GM18867 (cell line): ENCODE results near the gene NME7.
A peak's percentile ranks its signal among the peaks of the same experiment; 100 is the strongest.
"Not testable (repeated sequence)": the region's sequence is repeated elsewhere in the genome, so short reads cannot be mapped to it uniquely, and the experiment has no call there.

Experiments
- ATAC-seq: cut with Tn5 transposase; IDR thresholded peaks from one replicate; pipeline ENCODE4 v1.9.1; 2021; ENCODE audit warnings: mild to moderate bottlenecking, moderate library complexity; ENCODE audit not compliant: unreplicated experiment

Gene NME7

DNA sequence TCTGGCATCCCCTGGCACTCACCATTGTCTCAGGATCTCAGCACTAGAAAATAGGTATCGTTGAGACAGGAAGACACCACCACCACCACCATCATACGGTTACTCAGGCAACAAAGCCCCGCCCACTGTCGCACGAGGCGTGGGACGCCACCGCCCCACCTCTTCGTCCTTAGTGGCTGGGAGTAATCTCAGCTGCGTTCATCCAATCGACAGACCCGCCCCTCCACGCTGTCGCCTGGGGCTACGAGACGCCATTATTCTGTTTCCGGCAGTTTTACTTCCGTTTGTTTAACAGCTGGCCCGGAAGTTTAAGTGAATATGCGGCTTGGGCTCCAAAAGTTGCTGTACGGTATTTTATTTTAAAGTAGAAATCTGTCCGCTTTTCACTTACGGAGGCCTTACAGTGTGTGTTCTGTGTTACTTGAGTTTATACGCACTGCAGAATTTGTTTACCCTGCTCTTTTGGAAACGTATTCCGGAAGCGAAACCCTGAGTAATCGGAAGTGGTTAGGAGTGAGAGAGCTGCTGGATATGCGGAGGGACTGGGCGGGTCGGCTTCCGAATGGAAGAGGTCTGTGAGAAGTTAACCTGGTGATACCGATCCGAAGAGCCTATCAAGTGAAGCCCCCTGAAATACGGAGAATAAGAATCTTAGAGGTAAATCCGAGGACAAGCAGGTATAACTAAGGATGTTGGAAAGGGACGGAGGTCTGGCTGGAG lies at the start of gene NME7, which contains the start of gene BLZF1:
Gene NME7 (minus strand): TSS at position 112 of the 720 bp plus-strand sequence. CDS start 87 bp downstream, at position 25.
Gene BLZF1 (plus strand): TSS at position 510 of the 720 bp plus-strand sequence. CDS start 1,328 bp downstream, outside the sequence.
- peak; percentile 97 for ATAC-seq

GRCh38 chr1:169414952-169415351 lies 47.4 kb upstream of the NME7 start:
- ATAC-seq = no peak

GRCh38 chr1:169408340-169408739 lies 40.7 kb upstream of the NME7 start:
- ATAC-seq = not testable (repeated sequence)

- ATAC-seq = not testable (repeated sequence)
These were observed 35.0 kb upstream of the NME7 start for GRCh38 chr1:169402578-169402977.

- no peak for ATAC-seq
These were observed 28.4 kb upstream of the NME7 start for GRCh38 chr1:169395955-169396354.

- no peak for ATAC-seq
These were observed 24.8 kb upstream of the NME7 start for GRCh38 chr1:169392406-169392805.

GRCh38 chr1:169390303-169390702 lies 22.7 kb upstream of the NME7 start:
- peak; percentile 85 for ATAC-seq

- no peak for ATAC-seq
These were observed 19.8 kb upstream of the NME7 start for GRCh38 chr1:169387399-169387798.

- no peak for ATAC-seq
These were observed 15.9 kb upstream of the NME7 start for GRCh38 chr1:169383449-169383848.

- no peak for ATAC-seq
These were observed 13.6 kb upstream of the NME7 start for GRCh38 chr1:169381162-169381561.

- no peak for ATAC-seq
These were observed 3.8 kb upstream of the NME7 start for GRCh38 chr1:169371404-169371803.

- no peak for ATAC-seq
These were observed 791 bp upstream of the NME7 start for GRCh38 chr1:169368406-169368769.

- ATAC-seq = no peak
These were observed 406 bp downstream of the NME7 start for GRCh38 chr1:169367096-169367685.

GRCh38 chr1:169364948-169365347 lies 2.6 kb downstream of the NME7 start:
- no peak for ATAC-seq

- ATAC-seq = peak; percentile 31
These were observed 4.4 kb downstream of the NME7 start for GRCh38 chr1:169363046-169363730.

GRCh38 chr1:169361281-169361680 lies 6.3 kb downstream of the NME7 start:
- ATAC-seq = no peak

DNA sequence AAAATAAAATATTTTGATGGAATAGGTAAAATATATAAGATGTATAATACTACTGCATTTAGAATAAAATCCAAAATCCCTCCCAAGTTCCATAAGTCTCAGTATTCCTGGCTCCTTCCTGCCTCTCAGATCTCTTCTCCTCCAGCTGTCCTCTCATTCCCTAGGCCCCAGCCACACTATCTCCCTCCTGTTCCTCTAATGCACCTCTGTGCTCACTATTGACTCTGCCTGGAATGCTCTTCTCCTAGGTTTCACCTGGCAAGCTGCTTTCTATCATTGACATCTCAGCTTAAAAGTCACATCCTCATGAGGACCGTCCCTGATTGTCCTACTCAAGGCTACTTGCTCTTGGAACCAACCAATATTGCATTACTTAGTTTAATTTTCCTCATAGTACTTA lies 7.2 kb downstream of the NME7 start:
- no peak for ATAC-seq

DNA sequence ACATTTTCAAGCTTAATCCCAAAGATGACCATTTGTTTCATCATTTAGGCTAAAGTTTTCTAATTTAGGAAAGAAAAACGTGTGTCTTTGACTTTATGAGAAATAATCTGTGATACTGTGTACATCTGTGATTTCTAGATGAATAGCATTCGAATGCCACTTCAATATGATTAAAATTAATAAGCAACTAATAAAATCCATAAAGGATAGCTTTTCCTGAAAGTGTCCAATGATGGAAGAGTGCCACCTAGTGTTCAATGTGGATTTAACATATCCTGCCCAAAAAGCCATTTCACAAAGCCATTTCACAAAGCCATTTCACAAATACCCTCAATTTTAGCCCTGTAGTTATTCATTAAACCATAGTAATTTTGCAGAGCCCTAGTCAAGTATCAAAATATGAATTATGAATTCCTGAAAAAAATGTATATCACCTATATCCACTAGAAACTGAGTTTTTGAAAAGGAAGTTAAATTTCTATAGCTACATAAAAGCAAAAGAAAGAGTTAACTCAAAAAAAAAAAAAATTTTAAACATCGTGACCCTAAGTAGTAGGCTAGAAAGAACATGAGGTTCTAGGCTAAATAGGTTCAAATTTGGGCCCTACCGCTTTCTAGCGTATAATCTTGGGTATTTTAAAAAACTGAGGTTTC lies 19.1 kb downstream of the NME7 start:
- ATAC-seq = no peak

DNA sequence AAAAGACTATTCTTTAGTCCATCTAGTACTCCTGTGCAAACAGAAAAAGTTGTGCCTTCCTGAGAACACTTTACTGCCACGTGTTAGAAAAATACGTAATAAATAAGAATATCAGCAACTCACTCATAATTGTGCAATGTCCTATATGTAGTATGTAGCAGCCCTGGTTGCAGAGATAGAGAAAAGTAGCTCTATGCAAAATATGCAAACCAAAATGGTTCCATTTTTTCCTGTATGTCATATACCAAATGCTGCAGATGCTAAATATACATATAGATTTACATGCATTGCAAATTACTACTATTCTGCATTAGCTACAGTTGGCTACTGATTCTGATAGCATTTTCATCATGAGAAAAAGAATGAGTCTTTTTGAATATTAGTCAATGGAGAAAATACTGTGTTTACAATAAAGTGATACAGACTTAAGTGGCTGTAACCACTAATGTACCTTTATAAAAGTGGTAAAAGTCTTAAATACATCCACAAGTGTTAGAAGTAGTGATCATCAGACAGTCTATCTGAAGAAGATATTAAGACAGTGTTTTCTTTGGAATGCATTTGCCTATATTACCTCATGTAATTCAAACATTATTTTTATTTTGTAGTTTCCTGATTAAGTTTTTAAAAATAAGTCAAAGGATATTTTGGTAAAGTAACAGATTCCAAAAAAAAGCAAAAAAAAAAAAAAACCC lies 19.8 kb downstream of the NME7 start:
- no peak for ATAC-seq

DNA sequence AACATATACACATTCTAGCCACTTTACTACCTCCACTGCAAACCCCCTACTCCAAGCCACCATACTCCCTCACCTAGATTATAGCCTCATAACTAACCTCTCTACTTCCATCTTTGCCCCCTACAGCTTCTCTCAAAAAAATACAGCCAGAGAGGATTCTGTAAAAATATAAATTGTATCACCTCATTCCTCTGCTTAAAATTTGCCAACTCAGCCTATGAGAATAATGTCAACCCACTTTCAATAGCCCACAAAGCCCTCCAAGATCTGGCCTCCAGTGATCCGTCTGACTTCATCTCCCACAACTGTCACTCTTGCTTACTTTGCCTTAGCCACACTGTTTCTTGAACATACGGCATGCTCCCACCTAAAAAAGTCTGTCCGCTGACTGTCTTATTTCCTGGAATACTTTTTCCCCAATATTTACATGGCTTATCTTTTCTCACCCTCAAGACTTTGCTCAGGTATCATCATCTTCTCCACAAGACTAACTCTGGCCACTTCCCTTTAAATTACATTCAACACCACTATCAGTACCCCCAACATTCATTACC lies 21.5 kb downstream of the NME7 start:
- ATAC-seq = no peak

DNA sequence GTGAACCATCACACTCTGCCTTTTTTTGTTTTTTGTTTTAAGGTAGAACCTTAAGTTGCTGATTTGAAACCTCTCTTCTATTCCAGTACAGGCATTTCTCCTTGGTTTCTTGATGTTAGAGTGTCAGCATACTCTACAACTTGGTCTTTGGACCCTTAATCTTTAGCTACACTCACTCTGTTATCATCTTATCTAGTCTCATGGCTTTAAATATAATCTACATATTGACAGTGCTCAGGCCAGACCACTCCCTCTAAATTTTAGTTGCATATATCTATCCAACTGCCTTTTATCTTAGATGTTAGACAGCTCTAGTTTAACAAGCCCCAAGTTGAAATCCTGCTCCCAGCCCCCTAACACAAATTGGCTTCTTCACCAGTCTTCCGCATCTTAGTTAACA lies 22.1 kb downstream of the NME7 start:
- no peak for ATAC-seq
